Activated CD4-positive, alpha-beta T cell treated with anti-CD3 and anti-CD28 coated beads, Interleukin-2, amount 10 ng/mL, durations not matched to agents 7 days and 5 days (primary cell): ENCODE measurements around the gene RGS7. TPM values are rescaled to one million over a fixed set of nuclear protein-coding genes. Genes with fewer than 3 reads are reported as not detected.

ENCODE experiments used
- CTCF ChIA-PET: fragments of 350-600 bp; sonication (Branson Sonifier 250); formaldehyde crosslinking; loops from one replicate; lab custom pipeline; 2021; ENCODE audit warnings: antibody characterized with exemption; lab: Charles Lee
- POLR2A ChIA-PET: fragments of 350-600 bp; sonication (Branson Sonifier 250); formaldehyde crosslinking; loops from one replicate; lab custom pipeline; 2021; ENCODE audit warnings: antibody characterized with exemption; lab: Charles Lee
- DNase-seq: peaks from one replicate; pipeline ENCODE4 v3.0.0-alpha.2; 2020
- H3K27ac Mint-ChIP-seq: one replicate; pipeline ENCODE4 v1.8.0; 2021; ENCODE audit warnings: mild to moderate bottlenecking, moderate library complexity, mixed read lengths
- H3K27me3 Mint-ChIP-seq: one replicate; pipeline ENCODE4 v1.8.0; 2021; ENCODE audit warnings: mixed read lengths
- H3K36me3 Mint-ChIP-seq: one replicate; pipeline ENCODE4 v1.8.0; 2021; ENCODE audit warnings: low read depth, mixed read lengths
- H3K4me1 Mint-ChIP-seq: one replicate; pipeline ENCODE4 v1.8.0; 2021; ENCODE audit warnings: mixed read lengths
- H3K4me3 Mint-ChIP-seq: one replicate; pipeline ENCODE4 v1.8.0; 2021; ENCODE audit warnings: mild to moderate bottlenecking, moderate library complexity, mixed read lengths
- H3K9me3 Mint-ChIP-seq: one replicate; pipeline ENCODE4 v1.8.0; 2021; ENCODE audit warnings: mixed read lengths
- total RNA-seq, 2 experiments: library from RNA; stranded (reverse); gene quantifications; one replicate each; pipeline ENCODE4 v1.2.3, GENCODE V29; 2021

Gene RGS7
- not detected for total RNA-seq

- ChIA-PET CTCF (no interaction called here), POLR2A (no interaction called here)
- peaks cover 2% of the 10 kb centered on the region for H3K4me1 Mint-ChIP-seq
- peaks cover 33% of the 10 kb centered on the region for H3K27me3 Mint-ChIP-seq
- H3K36me3 Mint-ChIP-seq, result no peaks in the 10 kb centered on the region
- H3K27ac Mint-ChIP-seq, result no peak within 1 kb of the TSS
- DNase-seq, result no peak
- peak within 1 kb of the TSS; percentile 41 for H3K4me3 Mint-ChIP-seq
- H3K9me3 Mint-ChIP-seq, result no peaks in the 10 kb centered on the region
Measured at GRCh38 chr1:241356519-241357365, at the start of gene RGS7. Gene RGS7 (minus strand): TSS chr1:241357205.

GRCh38 chr1:241406421-241406820, 49.4 kb upstream of the RGS7 start:
- no peak for DNase-seq
- Mint-ChIP-seq H3K27me3 (no peaks in the 10 kb centered on the region), H3K4me1 (no peaks in the 10 kb centered on the region), H3K4me3 (no peak overlapping the region), H3K36me3 (no peaks in the 10 kb centered on the region), H3K27ac (no peak overlapping the region), H3K9me3 (no peaks in the 10 kb centered on the region)
- ChIA-PET CTCF (no interaction called here), POLR2A (no interaction called here)

GRCh38 chr1:241401156-241401555, 44.2 kb upstream of the RGS7 start:
- Mint-ChIP-seq H3K4me3 (no peak overlapping the region), H3K36me3 (no peaks in the 10 kb centered on the region), H3K27me3 (no peaks in the 10 kb centered on the region), H3K4me1 (no peaks in the 10 kb centered on the region), H3K27ac (no peak overlapping the region), H3K9me3 (no peaks in the 10 kb centered on the region)
- POLR2A ChIA-PET, result no interaction called here
- DNase-seq, result no peak
- CTCF ChIA-PET, result interaction anchor here (0.6 kb wide), 1 partner anchor 964 kb away, joined by 3 read pairs; no protein-coding TSS in a partner anchor

- CTCF ChIA-PET, result interaction anchor here (1.0 to 1.2 kb wide), 2 partner anchors 15 to 696 kb away, joined by 3 read pairs; no protein-coding TSS in a partner anchor
- no peaks in the 10 kb centered on the region for H3K36me3 Mint-ChIP-seq
- POLR2A ChIA-PET, result no interaction called here
- H3K9me3 Mint-ChIP-seq, result no peaks in the 10 kb centered on the region
- DNase-seq, result no peak
- no peak overlapping the region for H3K4me3 Mint-ChIP-seq
- no peak overlapping the region for H3K27ac Mint-ChIP-seq
- H3K27me3 Mint-ChIP-seq, result no peaks in the 10 kb centered on the region
- H3K4me1 Mint-ChIP-seq, result no peaks in the 10 kb centered on the region
Measured at GRCh38 chr1:241396747-241397681, 40.0 kb upstream of the RGS7 start.

- no peak for DNase-seq
- H3K27ac Mint-ChIP-seq, result no peak overlapping the region
- POLR2A ChIA-PET, result no interaction called here
- H3K36me3 Mint-ChIP-seq, result no peaks in the 10 kb centered on the region
- H3K27me3 Mint-ChIP-seq, result no peaks in the 10 kb centered on the region
- CTCF ChIA-PET, result no interaction called here
- no peaks in the 10 kb centered on the region for H3K4me1 Mint-ChIP-seq
- no peaks in the 10 kb centered on the region for H3K9me3 Mint-ChIP-seq
- H3K4me3 Mint-ChIP-seq, result no peak overlapping the region
Measured at GRCh38 chr1:241391926-241392710, 35.1 kb upstream of the RGS7 start.

GRCh38 chr1:241390526-241390925, 33.5 kb upstream of the RGS7 start:
- Mint-ChIP-seq H3K27me3 (no peaks in the 10 kb centered on the region), H3K36me3 (no peaks in the 10 kb centered on the region), H3K9me3 (no peaks in the 10 kb centered on the region), H3K27ac (no peak overlapping the region), H3K4me1 (no peaks in the 10 kb centered on the region), H3K4me3 (no peak overlapping the region)
- POLR2A ChIA-PET, result no interaction called here
- DNase-seq, result no peak
- CTCF ChIA-PET, result no interaction called here

GRCh38 chr1:241389400-241389799, 32.4 kb upstream of the RGS7 start:
- Mint-ChIP-seq H3K4me1 (no peaks in the 10 kb centered on the region), H3K36me3 (no peaks in the 10 kb centered on the region), H3K27me3 (no peaks in the 10 kb centered on the region), H3K9me3 (no peaks in the 10 kb centered on the region), H3K27ac (no peak overlapping the region), H3K4me3 (no peak overlapping the region)
- POLR2A ChIA-PET, result no interaction called here
- DNase-seq, result no peak
- CTCF ChIA-PET, result no interaction called here

GRCh38 chr1:241387216-241387615, 30.2 kb upstream of the RGS7 start:
- H3K36me3 Mint-ChIP-seq, result no peaks in the 10 kb centered on the region
- ChIA-PET CTCF (no interaction called here), POLR2A (no interaction called here)
- no peaks in the 10 kb centered on the region for H3K27me3 Mint-ChIP-seq
- no peaks in the 10 kb centered on the region for H3K9me3 Mint-ChIP-seq
- H3K4me3 Mint-ChIP-seq, result no peak overlapping the region
- no peak overlapping the region for H3K27ac Mint-ChIP-seq
- no peaks in the 10 kb centered on the region for H3K4me1 Mint-ChIP-seq
- no peak for DNase-seq

GRCh38 chr1:241376701-241377100, 19.7 kb upstream of the RGS7 start:
- no peaks in the 10 kb centered on the region for H3K36me3 Mint-ChIP-seq
- H3K27me3 Mint-ChIP-seq, result no peaks in the 10 kb centered on the region
- no peak overlapping the region for H3K4me3 Mint-ChIP-seq
- DNase-seq, result no peak
- no peak overlapping the region for H3K27ac Mint-ChIP-seq
- CTCF ChIA-PET, result no interaction called here
- H3K9me3 Mint-ChIP-seq, result peaks cover 3% of the 10 kb centered on the region
- POLR2A ChIA-PET, result no interaction called here
- H3K4me1 Mint-ChIP-seq, result no peaks in the 10 kb centered on the region

GRCh38 chr1:241375886-241376285, 18.9 kb upstream of the RGS7 start:
- ChIA-PET CTCF (no interaction called here), POLR2A (no interaction called here)
- H3K4me3 Mint-ChIP-seq, result no peak overlapping the region
- no peak for DNase-seq
- H3K27me3 Mint-ChIP-seq, result no peaks in the 10 kb centered on the region
- H3K9me3 Mint-ChIP-seq, result peaks cover 3% of the 10 kb centered on the region
- no peaks in the 10 kb centered on the region for H3K4me1 Mint-ChIP-seq
- H3K36me3 Mint-ChIP-seq, result no peaks in the 10 kb centered on the region
- no peak overlapping the region for H3K27ac Mint-ChIP-seq

GRCh38 chr1:241366196-241366595, 9.2 kb upstream of the RGS7 start:
- no peaks in the 10 kb centered on the region for H3K27me3 Mint-ChIP-seq
- no peak for DNase-seq
- H3K27ac Mint-ChIP-seq, result no peak overlapping the region
- POLR2A ChIA-PET, result no interaction called here
- H3K36me3 Mint-ChIP-seq, result no peaks in the 10 kb centered on the region
- H3K9me3 Mint-ChIP-seq, result no peaks in the 10 kb centered on the region
- H3K4me1 Mint-ChIP-seq, result no peaks in the 10 kb centered on the region
- no peak overlapping the region for H3K4me3 Mint-ChIP-seq
- CTCF ChIA-PET, result no interaction called here

- POLR2A ChIA-PET, result no interaction called here
- Mint-ChIP-seq H3K27ac (no peak overlapping the region), H3K4me1 (no peaks in the 10 kb centered on the region), H3K27me3 (peaks cover 18% of the 10 kb centered on the region), H3K9me3 (no peaks in the 10 kb centered on the region), H3K36me3 (no peaks in the 10 kb centered on the region), H3K4me3 (no peak overlapping the region)
- CTCF ChIA-PET, result no interaction called here
- DNase-seq, result no peak
Measured at GRCh38 chr1:241362350-241362749, 5.3 kb upstream of the RGS7 start.
